MM.1S (cell line): Measurements from ENCODE around the gene AQP1.

Experiments used
- DNase-seq: peaks from one replicate; pipeline ENCODE4 v3.0.0-alpha.2; 2015
- H2AFZ ChIP-seq: fragments of 300-600 bp; sonication (generic); 2 replicates; pipeline ENCODE4 v1.6.0; 2016; ENCODE audit warnings: antibody characterized with exemption, low read length
- H3F3A ChIP-seq: fragments of 300-600 bp; sonication (generic); 2 replicates; pipeline ENCODE4 v1.6.1; 2016; ENCODE audit warnings: mild to moderate bottlenecking, antibody characterized with exemption, low read length, moderate library complexity, mixed read lengths; ENCODE audit not compliant: insufficient read depth
- H3K27ac ChIP-seq: fragments of 300-600 bp; sonication (generic); 2 replicates; pipeline ENCODE4 v1.5.1; 2016; ENCODE audit warnings: mild to moderate bottlenecking, low read length
- H3K27me3 ChIP-seq: fragments of 300-600 bp; sonication (generic); replicated peaks from 2 replicates; pipeline ENCODE4 v1.6.0; 2016; ENCODE audit warnings: low read length; ENCODE audit not compliant: insufficient read depth
- H3K36me3 ChIP-seq: fragments of 300-600 bp; sonication (generic); replicated peaks from 2 replicates; pipeline ENCODE4 v1.6.1; 2016; ENCODE audit warnings: mild to moderate bottlenecking, low read length, mixed read lengths; ENCODE audit not compliant: insufficient read depth
- H3K4me1 ChIP-seq: fragments of 300-600 bp; sonication (generic); 2 replicates; pipeline ENCODE4 v1.6.1; 2016; ENCODE audit warnings: low read length, mixed read lengths
- H3K4me2 ChIP-seq: fragments of 300-600 bp; sonication (generic); 2 replicates; pipeline ENCODE4 v1.6.0; 2016; ENCODE audit warnings: low read depth, low read length
- H3K4me3 ChIP-seq: fragments of 300-600 bp; sonication (generic); 2 replicates; pipeline ENCODE4 v1.5.1; 2016; ENCODE audit warnings: low read length, mixed read lengths
- H3K79me2 ChIP-seq: fragments of 300-600 bp; sonication (generic); 2 replicates; pipeline ENCODE4 v1.6.1; 2016; ENCODE audit warnings: mixed run types, low read length, mixed read lengths
- H3K9ac ChIP-seq: fragments of 300-600 bp; sonication (generic); 2 replicates; pipeline ENCODE4 v1.6.1; 2016; ENCODE audit warnings: low read length, mixed read lengths
- H3K9me2 ChIP-seq: fragments of 300-600 bp; sonication (generic); replicated peaks from 2 replicates; pipeline ENCODE4 v1.6.1; 2016; ENCODE audit warnings: mild to moderate bottlenecking, low read length, mixed read lengths; ENCODE audit not compliant: insufficient read depth
- H3K9me3 ChIP-seq: fragments of 300-600 bp; sonication (generic); replicated peaks from 2 replicates; pipeline ENCODE4 v1.6.1; 2016; ENCODE audit warnings: mild to moderate bottlenecking, low read length, mixed read lengths; ENCODE audit not compliant: insufficient read depth
- H4K20me1 ChIP-seq: fragments of 300-600 bp; sonication (generic); 2 replicates; pipeline ENCODE4 v1.6.1; 2016; ENCODE audit warnings: mild to moderate bottlenecking, low read length, moderate library complexity, mixed read lengths; ENCODE audit not compliant: insufficient read depth
- EZH2 ChIP-seq: fragments of 300-600 bp; sonication (generic); optimal IDR thresholded peaks from 2 replicates; pipeline ENCODE3; 2017; ENCODE audit warnings: low read depth, mild to moderate bottlenecking, antibody characterized with exemption, low read length, mixed read lengths
- EZH2phosphoT487 ChIP-seq: fragments of 300-600 bp; sonication (generic); IDR thresholded peaks from 2 replicates; pipeline ENCODE4 v1.6.1; 2018; ENCODE audit warnings: antibody characterized with exemption, low read length
- TF ChIP-seq, protein P1 (sequence below): fragments of 300-600 bp; sonication (generic); IDR thresholded peaks from 2 replicates; pipeline ENCODE4 v1.5.1; 2016; ENCODE audit warnings: antibody characterized with exemption, low read length, mixed read lengths

Gene AQP1

DNA sequence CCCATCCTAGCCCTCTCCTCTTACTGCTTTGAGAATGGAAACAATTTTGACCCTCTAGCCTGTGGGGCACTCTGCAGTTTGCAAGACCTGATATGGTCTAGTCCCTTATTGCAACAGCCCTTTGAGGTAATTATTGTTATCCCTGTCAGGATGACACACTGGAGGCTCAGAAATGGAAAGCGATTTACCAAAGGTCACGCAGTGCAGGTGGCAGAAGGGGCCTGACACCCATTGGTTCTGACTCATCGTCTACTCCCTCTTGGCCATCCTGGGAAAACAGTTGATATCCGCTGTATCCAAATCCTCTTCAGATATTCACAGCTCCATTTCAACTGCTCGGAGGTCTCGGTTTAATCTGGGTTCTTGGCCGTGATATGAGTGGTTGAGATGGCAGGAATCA lies 44.7 kb upstream of the AQP1 start:
- no peak for TF ChIP-seq EZH2
- no peak for TF ChIP-seq EZH2phosphoT487
- TF ChIP-seq, protein P1, sequence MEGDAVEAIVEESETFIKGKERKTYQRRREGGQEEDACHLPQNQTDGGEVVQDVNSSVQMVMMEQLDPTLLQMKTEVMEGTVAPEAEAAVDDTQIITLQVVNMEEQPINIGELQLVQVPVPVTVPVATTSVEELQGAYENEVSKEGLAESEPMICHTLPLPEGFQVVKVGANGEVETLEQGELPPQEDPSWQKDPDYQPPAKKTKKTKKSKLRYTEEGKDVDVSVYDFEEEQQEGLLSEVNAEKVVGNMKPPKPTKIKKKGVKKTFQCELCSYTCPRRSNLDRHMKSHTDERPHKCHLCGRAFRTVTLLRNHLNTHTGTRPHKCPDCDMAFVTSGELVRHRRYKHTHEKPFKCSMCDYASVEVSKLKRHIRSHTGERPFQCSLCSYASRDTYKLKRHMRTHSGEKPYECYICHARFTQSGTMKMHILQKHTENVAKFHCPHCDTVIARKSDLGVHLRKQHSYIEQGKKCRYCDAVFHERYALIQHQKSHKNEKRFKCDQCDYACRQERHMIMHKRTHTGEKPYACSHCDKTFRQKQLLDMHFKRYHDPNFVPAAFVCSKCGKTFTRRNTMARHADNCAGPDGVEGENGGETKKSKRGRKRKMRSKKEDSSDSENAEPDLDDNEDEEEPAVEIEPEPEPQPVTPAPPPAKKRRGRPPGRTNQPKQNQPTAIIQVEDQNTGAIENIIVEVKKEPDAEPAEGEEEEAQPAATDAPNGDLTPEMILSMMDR: no peak
- no peaks in the 10 kb centered on the region for H3K4me1 ChIP-seq
- H3K9me2 ChIP-seq: no peaks in the 10 kb centered on the region
- H3K4me3 ChIP-seq: no peak overlapping the region
- no peak overlapping the region for H3K27ac ChIP-seq
- H3K4me2 ChIP-seq: no peak overlapping the region
- H4K20me1 ChIP-seq: no peaks in the 10 kb centered on the region
- H3K9ac ChIP-seq: no peak overlapping the region
- H3K9me3 ChIP-seq: no peaks in the 10 kb centered on the region
- H3K27me3 ChIP-seq: no peaks in the 10 kb centered on the region
- no peaks in the 10 kb centered on the region for H3K79me2 ChIP-seq
- H3F3A ChIP-seq: no peaks in the 10 kb centered on the region
- H3K36me3 ChIP-seq: no peaks in the 10 kb centered on the region
- no peak overlapping the region for H2AFZ ChIP-seq
- no peak for DNase-seq

DNA sequence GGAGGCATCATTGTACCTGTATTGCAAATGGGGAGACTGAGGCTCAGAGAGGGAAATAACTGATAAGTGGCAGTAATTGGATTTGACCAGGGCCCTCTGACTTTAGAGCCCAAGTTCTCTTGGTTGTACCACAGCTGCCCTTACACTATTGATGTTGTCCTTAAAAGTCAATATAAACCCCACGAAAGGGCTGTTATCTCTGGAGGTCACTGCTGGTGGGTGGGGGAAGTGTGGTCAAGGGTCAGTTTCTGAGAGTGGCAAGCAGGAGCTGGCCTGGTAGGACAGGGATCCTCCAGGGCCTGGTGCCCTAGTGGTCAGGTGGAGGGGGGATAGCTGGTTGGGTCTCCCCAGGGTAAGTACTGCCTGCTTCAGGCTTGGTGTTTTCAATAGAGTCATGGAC lies 44.2 kb upstream of the AQP1 start:
- Histone ChIP-seq H3F3A (no peaks in the 10 kb centered on the region), H4K20me1 (no peaks in the 10 kb centered on the region), H3K27ac (no peak overlapping the region), H3K9me3 (no peaks in the 10 kb centered on the region), H3K4me3 (no peak overlapping the region), H3K27me3 (no peaks in the 10 kb centered on the region), H3K9me2 (no peaks in the 10 kb centered on the region), H3K79me2 (no peaks in the 10 kb centered on the region), H3K9ac (no peak overlapping the region), H3K4me1 (no peaks in the 10 kb centered on the region), H3K4me2 (no peak overlapping the region), H3K36me3 (no peaks in the 10 kb centered on the region), H2AFZ (no peak overlapping the region)
- TF ChIP-seq EZH2phosphoT487 (no peak), EZH2 (no peak)
- TF ChIP-seq, protein P1: no peak
- DNase-seq: no peak

DNA sequence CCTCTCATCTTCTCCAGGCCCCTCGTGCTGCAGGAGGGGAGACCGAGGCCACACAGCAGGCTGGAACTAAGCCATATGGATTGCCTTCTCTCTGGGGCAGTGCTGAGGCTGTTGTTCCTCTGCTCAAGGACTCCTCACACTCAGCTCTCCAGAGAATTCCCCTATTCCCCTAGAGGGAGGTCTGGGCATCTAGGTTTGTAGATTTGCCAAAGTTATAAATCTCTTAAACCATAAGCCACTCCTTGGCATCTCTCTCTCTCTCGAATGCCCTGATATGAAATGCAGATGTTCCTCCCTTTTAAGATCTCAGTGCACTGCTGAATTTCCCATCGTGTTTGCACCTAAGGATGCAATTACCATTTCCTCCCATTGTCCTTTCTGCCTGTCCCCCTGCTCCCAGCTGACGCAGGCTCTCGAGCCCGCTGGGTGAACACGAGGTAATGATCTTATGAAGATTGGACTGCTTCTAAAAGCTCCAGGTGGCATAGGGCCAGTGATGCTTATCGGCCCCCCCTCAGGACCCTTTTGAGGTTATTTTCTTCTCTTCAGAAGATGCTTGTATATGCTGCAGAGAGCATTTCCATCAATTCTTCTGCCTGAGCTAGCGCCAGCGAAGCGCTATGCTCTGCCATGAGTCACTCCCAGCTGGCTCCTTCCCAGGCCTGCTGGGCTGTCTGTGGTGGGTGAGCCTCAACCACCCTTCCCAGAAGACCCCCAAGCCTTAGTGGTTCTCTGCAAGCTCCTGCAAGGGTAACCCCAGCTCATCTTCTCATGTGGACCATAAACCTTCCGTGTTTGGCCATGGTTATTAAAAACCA lies 41.6 kb upstream of the AQP1 start:
- Histone ChIP-seq H3K9me3 (no peaks in the 10 kb centered on the region), H2AFZ (no peak overlapping the region), H3K27ac (no peak overlapping the region), H3K4me1 (no peaks in the 10 kb centered on the region), H3K9me2 (no peaks in the 10 kb centered on the region), H3K4me3 (no peak overlapping the region), H3K27me3 (no peaks in the 10 kb centered on the region), H3K79me2 (no peaks in the 10 kb centered on the region), H3K4me2 (no peak overlapping the region), H3K36me3 (no peaks in the 10 kb centered on the region), H4K20me1 (no peaks in the 10 kb centered on the region), H3F3A (no peaks in the 10 kb centered on the region), H3K9ac (no peak overlapping the region)
- TF ChIP-seq EZH2phosphoT487 (no peak), EZH2 (no peak)
- TF ChIP-seq, protein P1: no peak
- DNase-seq: no peak
